NT2/D1 (cell line): ENCODE measurements around the gene NOTCH2.

Experiments used
- SUZ12 ChIP-seq: IDR thresholded peaks from 2 replicates; pipeline ENCODE4 v1.6.1; 2011; ENCODE audit not compliant: insufficient read length, insufficient read depth; ENCODE audit errors: extremely low read depth
- YY1 ChIP-seq: IDR thresholded peaks from 2 replicates; pipeline ENCODE4 v1.6.1; 2011; ENCODE audit not compliant: insufficient read length, insufficient read depth
- ZNF274 ChIP-seq: IDR thresholded peaks from 2 replicates; pipeline ENCODE4 v1.6.1; 2011; ENCODE audit warnings: mild to moderate bottlenecking, low read depth, low read length

- TF ChIP-seq SUZ12 (no peak), YY1 (no peak), ZNF274 (no peak)
Measured at GRCh38 chr1:119911775-119912174, 157.7 kb downstream of the NOTCH2 start.
